Activated T-cell treated with anti-CD3 and anti-CD28 coated beads, Interleukin-2, amount 50 U/mL, for 24 hours (primary cell): ENCODE measurements around the gene EMP2.

ENCODE experiments used
- DNase-seq: peaks from one replicate; pipeline ENCODE4 v3.0.0-alpha.2; 2020
- H3K27ac Mint-ChIP-seq: 2 replicates; pipeline ENCODE4 v1.8.0; 2020; ENCODE audit warnings: mild to moderate bottlenecking, mixed read lengths
- H3K27me3 Mint-ChIP-seq: 2 replicates; pipeline ENCODE4 v1.8.0; 2020; ENCODE audit warnings: mixed read lengths
- H3K36me3 Mint-ChIP-seq: 2 replicates; pipeline ENCODE4 v1.8.0; 2020; ENCODE audit warnings: low read depth, mixed read lengths
- H3K4me1 Mint-ChIP-seq: 2 replicates; pipeline ENCODE4 v1.8.0; 2020; ENCODE audit warnings: low read depth, mixed read lengths
- H3K4me3 Mint-ChIP-seq: 2 replicates; pipeline ENCODE4 v1.8.0; 2020; ENCODE audit warnings: mild to moderate bottlenecking, moderate library complexity, mixed read lengths
- H3K9me3 Mint-ChIP-seq: 2 replicates; pipeline ENCODE4 v1.8.0; 2020; ENCODE audit warnings: mixed read lengths

Gene EMP2

GRCh38 chr16:10497132-10498101 is 83.0 kb downstream of the EMP2 start:
- H3K9me3 Mint-ChIP-seq = peaks cover 25% of the 10 kb centered on the region
- H3K27me3 Mint-ChIP-seq = no peaks in the 10 kb centered on the region
- H3K4me1 Mint-ChIP-seq = peaks cover 2% of the 10 kb centered on the region
- H3K36me3 Mint-ChIP-seq = peaks cover 2% of the 10 kb centered on the region
- no peak for DNase-seq
- no peak overlapping the region for H3K27ac Mint-ChIP-seq
- no peak overlapping the region for H3K4me3 Mint-ChIP-seq

DNA sequence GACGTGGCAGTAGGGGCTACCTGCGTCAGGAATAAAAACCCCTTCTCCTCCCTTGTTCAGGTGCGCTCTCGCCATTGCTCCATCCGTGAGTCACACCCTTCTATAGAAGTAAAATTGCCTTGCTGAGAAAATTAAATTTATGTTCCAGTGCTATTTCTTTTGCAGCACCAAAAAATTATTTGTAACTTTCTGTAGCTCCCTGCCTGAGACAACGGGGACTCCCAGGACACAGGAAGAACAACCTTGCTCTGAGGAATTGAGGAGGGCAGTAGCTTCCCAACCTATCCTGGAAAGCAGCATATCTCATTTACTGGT is 85.4 kb downstream of the EMP2 start:
- Mint-ChIP-seq H3K36me3 (peaks cover 2% of the 10 kb centered on the region), H3K4me1 (no peaks in the 10 kb centered on the region), H3K9me3 (peaks cover 25% of the 10 kb centered on the region), H3K4me3 (no peak overlapping the region), H3K27me3 (no peaks in the 10 kb centered on the region), H3K27ac (no peak overlapping the region)
- no peak for DNase-seq

DNA sequence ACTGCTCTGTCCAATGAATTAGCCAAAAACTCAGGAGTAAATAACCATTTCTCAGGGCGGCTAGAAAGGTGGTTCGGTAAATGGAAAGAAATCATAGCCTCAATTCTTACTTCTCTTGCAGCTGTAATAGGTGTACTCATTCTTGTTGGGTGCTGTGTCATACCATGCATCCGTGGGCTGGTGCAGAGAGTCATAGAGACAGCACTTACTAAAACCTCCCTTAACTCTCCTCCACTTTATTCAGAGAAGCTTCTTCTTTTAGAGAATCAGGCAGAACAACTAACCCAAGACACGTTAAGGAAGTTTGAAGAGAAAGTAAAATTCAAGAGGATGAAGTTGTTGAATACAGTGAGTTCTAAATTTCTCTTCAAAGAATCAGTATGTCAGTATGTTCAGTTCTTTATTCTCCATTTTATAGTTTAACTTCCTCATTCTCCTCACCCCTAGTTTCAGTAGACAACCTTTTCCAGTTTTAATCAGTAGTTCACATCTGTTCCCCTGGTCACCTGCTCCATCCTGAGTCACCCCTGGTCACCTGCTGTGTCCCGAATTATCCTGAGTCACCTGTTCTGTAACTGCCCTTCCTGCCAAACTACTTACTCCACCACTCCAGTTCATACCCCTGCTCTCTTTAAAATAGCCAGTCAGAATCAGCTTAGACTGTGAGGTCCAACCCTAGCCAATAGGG is 85.9 kb downstream of the EMP2 start:
- DNase-seq = no peak
- Mint-ChIP-seq H3K27me3 (no peaks in the 10 kb centered on the region), H3K36me3 (peaks cover 2% of the 10 kb centered on the region), H3K27ac (no peak overlapping the region), H3K4me1 (no peaks in the 10 kb centered on the region), H3K4me3 (no peak overlapping the region), H3K9me3 (peaks cover 25% of the 10 kb centered on the region)

- H3K9me3 Mint-ChIP-seq = peaks cover 25% of the 10 kb centered on the region
- no peak overlapping the region for H3K4me3 Mint-ChIP-seq
- no peak overlapping the region for H3K27ac Mint-ChIP-seq
- no peaks in the 10 kb centered on the region for H3K4me1 Mint-ChIP-seq
- DNase-seq = no peak
- H3K36me3 Mint-ChIP-seq = peaks cover 2% of the 10 kb centered on the region
- H3K27me3 Mint-ChIP-seq = no peaks in the 10 kb centered on the region
These were observed 87.1 kb downstream of the EMP2 start for GRCh38 chr16:10493276-10493675.

- DNase-seq = no peak
- Mint-ChIP-seq H3K27ac (no peak overlapping the region), H3K4me3 (no peak overlapping the region), H3K36me3 (peaks cover 7% of the 10 kb centered on the region), H3K4me1 (no peaks in the 10 kb centered on the region), H3K27me3 (no peaks in the 10 kb centered on the region), H3K9me3 (peaks cover 23% of the 10 kb centered on the region)
These were observed 90.3 kb downstream of the EMP2 start for GRCh38 chr16:10490141-10490540.

DNA sequence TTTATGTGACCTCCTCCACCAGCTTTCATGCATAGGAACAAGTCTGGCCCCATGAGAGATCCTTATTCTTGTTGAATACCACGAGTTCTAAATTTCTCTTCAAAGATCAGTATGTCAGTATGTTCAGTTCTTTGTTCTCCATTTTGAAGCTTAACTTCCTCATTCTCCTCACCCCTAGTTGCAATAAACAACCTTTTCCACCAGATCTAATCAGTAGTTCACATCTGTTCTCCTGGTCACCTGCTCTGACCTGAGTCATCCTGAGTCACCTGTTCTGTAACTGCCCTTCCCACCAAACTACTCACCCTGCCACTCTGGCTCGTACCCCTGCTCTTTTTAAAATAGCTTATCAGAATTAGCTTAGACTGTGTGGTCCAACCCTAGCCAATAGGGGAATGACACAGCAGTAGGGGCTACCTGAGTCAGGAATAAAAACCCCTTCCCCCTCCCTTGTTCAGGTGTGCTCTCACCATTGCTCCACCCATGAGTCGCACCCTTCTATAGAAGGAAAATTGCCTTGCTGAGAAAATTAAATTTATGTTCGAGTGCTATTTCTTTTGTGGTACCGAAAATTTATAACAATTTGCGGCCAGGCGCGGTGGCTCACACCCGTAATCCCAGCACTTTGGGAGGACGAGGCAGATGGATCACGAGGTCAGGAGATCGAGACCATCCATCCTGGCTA is 94.6 kb downstream of the EMP2 start:
- Mint-ChIP-seq H3K9me3 (peaks cover 23% of the 10 kb centered on the region), H3K4me1 (no peaks in the 10 kb centered on the region), H3K36me3 (peaks cover 39% of the 10 kb centered on the region), H3K27ac (no peak overlapping the region), H3K4me3 (no peak overlapping the region), H3K27me3 (no peaks in the 10 kb centered on the region)
- no peak for DNase-seq

GRCh38 chr16:10485159-10485558 is 95.2 kb downstream of the EMP2 start:
- Mint-ChIP-seq H3K4me3 (no peak overlapping the region), H3K27ac (no peak overlapping the region), H3K4me1 (no peaks in the 10 kb centered on the region), H3K9me3 (peaks cover 26% of the 10 kb centered on the region), H3K27me3 (no peaks in the 10 kb centered on the region), H3K36me3 (peaks cover 45% of the 10 kb centered on the region)
- DNase-seq = no peak

- Mint-ChIP-seq H3K9me3 (peaks cover 32% of the 10 kb centered on the region), H3K4me3 (no peak overlapping the region), H3K36me3 (peaks cover 71% of the 10 kb centered on the region), H3K27ac (peak overlapping the region; percentile 26), H3K4me1 (no peaks in the 10 kb centered on the region), H3K27me3 (no peaks in the 10 kb centered on the region)
- no peak for DNase-seq
These were observed 100.2 kb downstream of the EMP2 start for GRCh38 chr16:10480151-10480550.
